ENCODE results near the gene ZNF362.

ZNF362 gene

DNA sequence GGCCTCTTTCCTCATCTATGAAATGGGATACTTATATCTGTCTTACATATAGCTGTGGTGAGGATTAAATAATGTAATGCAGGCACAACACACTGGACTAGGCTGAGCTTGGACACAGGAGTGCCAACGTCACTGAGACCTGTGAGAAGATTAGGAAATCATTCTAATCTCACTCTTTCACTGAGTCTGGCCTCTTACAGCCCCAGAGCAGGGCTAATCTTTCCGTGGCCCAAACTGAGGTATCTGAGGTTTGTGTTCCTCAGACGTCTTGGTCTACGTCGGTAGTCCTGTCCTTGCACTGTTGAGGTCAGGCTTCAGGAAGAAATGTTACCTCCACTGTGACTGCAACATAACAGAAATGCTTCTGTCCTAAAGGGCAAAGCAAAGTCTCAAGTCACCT, 87.2 kb downstream of the ZNF362 start:
- no peak for FAIRE-seq
- DNase-seq (ENCODE audit: low spot score): no peak

GRCh38 chr1:33344896-33345560, 88.7 kb downstream of the ZNF362 start:
- FAIRE-seq (no peak), DNase-seq (ENCODE audit: low spot score) (no peak)

DNA sequence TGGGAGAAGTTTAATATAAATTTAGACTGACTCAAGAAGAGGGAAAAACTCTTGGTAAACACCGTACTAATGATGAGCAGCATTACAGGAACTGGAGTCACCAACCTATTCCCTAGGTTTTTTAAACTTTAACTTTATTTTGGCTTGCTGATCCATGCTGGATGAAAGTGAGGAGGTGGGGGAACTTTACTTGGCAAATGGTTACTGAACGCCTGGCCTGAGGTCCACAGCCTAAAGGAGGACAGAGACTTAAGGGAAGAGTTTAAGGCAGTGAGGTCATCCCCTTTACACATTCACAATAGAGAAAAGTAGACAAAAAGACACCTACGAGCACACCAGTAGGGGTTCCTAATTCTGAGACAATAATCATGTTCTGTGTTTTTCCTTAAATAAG, 90.2 kb downstream of the ZNF362 start:
- no peak for FAIRE-seq
- DNase-seq (ENCODE audit: low spot score): no peak

GRCh38 chr1:33346927-33347649, 90.8 kb downstream of the ZNF362 start:
- FAIRE-seq (no peak), DNase-seq (ENCODE audit: low spot score) (peak; percentile 73)

DNA sequence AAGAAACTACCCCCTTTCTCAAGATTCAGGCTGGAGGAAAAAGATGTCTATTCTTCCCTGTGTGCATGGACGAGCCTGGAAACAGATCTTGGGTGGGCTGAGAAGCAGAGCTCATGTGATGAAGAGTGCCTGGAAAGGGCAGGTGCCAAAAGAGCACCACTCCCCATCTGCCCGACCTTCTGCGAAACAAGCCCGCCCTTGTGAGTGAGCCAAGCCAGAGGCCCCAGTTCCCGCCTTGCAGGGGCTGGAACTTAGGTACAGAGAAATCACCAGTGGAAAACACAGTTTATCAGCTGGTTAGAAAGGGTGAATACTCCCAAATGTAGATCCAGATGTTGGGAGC, 91.3 kb downstream of the ZNF362 start:
- FAIRE-seq: no peak

DNA sequence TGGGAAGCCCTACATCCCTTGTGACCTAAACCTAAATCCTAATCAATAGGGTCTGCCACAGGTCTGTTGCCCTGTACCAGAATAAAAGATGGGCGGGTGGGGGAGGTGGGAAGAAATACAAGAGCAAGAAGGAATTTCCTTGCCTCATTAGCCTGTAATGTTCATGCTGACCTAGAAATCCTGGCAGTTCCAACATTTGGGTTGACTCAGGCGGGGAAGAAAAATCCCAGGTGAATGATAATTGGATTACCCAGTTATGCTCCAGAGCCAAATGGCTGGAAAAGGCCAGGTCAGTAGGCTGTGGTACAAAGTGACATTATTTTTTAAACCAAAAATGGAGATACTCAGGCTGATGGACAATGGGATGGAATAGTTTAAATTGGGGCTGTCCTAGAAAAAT, 91.9 kb downstream of the ZNF362 start:
- DNase-seq (ENCODE audit: low spot score) (no peak), FAIRE-seq (no peak)

More for the DNA sequence above, 91.3 kb downstream of the ZNF362 start:
- peak; percentile 38 for DNase-seq (ENCODE audit: low spot score)

- DNase-seq (ENCODE audit: low spot score) (peak; percentile 25), FAIRE-seq (no peak)
Observed at GRCh38 chr1:33348676-33349080, 92.4 kb downstream of the ZNF362 start.

- peak; percentile 49 for DNase-seq (ENCODE audit: low spot score)
- FAIRE-seq: no peak
Observed at GRCh38 chr1:33349081-33349759, 92.9 kb downstream of the ZNF362 start.

GRCh38 chr1:33349778-33350610, 93.7 kb downstream of the ZNF362 start:
- DNase-seq (ENCODE audit: low spot score) (peak; percentile 96), FAIRE-seq (no peak)

Measured in urothelium cell line (cell line).